ENCODE results near the gene HAUS3.

HAUS3 gene, protein sequence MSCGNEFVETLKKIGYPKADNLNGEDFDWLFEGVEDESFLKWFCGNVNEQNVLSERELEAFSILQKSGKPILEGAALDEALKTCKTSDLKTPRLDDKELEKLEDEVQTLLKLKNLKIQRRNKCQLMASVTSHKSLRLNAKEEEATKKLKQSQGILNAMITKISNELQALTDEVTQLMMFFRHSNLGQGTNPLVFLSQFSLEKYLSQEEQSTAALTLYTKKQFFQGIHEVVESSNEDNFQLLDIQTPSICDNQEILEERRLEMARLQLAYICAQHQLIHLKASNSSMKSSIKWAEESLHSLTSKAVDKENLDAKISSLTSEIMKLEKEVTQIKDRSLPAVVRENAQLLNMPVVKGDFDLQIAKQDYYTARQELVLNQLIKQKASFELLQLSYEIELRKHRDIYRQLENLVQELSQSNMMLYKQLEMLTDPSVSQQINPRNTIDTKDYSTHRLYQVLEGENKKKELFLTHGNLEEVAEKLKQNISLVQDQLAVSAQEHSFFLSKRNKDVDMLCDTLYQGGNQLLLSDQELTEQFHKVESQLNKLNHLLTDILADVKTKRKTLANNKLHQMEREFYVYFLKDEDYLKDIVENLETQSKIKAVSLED

DNA sequence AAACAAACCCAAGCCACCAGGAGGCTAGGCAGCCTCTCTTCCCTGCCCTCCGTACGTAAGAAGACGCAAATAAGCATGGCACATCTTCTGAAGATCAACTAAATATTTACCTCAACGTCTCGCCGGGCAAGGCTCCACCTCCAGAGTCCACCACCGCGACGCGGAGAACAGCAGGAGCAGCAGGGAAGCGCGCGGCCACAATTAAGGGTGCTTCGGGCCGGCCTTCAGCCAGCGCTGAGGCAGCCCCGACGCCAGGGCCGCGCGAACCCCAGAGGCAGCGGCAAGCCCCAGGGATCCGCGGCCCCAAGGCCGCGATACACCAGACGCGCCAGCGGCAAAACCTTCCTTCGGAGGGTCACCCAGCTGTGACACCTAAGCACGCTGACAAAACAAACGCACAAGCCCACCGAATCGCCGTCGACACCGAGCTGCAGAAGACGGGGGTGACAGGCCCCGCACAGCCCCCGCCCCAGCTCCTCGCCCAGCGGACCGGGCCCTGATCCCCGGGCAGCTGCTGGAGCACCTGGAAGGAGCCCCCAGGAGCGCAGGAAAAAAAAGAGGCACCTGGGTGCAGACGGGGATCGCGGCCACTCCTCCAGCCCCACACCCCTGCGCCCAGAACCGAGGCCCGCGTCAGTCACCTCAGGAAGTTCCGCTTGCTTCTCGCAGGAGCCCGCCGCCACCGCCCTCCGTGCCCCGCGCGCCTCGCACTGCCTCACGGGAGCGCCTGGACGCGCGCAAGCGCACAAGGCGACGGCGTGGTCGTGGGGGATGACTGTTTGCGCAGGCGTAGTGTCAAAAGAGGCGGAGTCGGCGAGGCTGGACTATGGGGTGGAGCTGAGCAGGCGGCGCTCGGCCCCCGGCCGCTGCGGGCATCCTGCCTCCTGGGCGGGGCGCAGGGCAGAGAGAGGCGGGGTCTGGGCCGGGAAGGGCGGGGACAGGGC is at the start of gene HAUS3, which contains the start of gene POLN:
HAUS3 (minus strand) TSS at position 712 of the 944 bp plus-strand sequence. CDS start 1,175 bp downstream, outside the sequence.
POLN (minus strand) TSS at position 712 of the 944 bp plus-strand sequence. CDS start 12,890 bp downstream, outside the sequence.
- DNase-seq = peak; percentile 96 to 99 (median 99)

DNA sequence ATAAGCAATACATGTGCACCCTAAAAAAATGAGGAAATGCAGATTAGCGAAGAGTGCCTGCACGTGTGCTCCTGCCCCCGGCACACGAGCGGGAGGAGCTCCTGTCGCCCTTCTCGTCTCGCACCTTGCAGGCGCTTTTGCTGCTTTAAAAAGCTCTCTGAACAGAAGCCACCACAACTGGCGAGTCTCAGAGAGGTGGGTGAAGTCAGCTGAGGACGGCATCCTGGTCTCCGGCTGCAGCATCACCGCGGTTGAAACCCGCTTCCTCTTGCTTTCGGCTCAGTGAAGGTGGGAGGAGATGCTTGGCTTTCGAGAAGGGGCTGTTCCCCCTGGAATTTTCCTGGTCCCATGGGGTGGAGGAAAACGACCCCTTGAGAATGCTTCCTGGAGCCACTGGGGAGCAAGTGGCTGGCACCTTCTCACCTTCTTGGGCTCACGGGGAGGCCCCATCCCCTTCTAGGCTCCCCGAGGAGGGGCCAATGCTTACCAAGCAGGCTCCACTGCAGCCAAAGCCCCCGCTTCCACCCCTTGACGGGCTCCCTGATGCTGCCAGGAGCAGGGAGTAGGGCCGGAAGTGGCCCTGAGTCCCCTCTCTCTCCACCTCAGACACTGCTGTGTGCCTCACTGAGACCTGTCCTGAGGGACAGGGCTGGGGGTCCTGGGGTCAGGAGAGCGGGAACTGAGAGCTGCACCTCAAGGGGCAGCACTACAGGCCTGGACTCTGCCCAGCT is 49.2 kb upstream of the HAUS3 start:
- no peak for DNase-seq

- DNase-seq = peak in 2 of 3 experiments; percentile 19 to 20
These were observed 48.6 kb upstream of the HAUS3 start for GRCh38 chr4:2290488-2290887.

- DNase-seq = no peak
These were observed 48.0 kb upstream of the HAUS3 start for GRCh38 chr4:2289955-2290333.

- DNase-seq = peak in 1 of 3 experiments; percentile 20
These were observed 47.5 kb upstream of the HAUS3 start for GRCh38 chr4:2289311-2289954.

GRCh38 chr4:2288051-2288541 is 46.2 kb upstream of the HAUS3 start:
- no peak for DNase-seq

DNA sequence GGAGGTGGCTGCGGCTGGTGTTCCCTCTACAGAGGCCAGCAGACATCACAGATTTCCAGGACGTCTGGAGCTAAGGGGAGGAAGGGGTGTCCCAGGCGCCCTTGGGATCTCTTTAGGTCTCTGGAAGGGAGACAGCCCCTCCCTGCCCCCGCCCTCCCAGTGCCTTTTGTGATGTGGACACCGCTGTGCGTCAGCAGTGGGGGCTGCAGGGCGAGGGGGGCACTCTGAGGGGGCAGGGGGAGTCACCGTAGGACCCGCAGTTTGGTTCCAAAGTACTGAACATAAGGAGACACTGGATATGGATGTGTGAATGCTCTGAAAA is 45.6 kb upstream of the HAUS3 start:
- DNase-seq = no peak

DNA sequence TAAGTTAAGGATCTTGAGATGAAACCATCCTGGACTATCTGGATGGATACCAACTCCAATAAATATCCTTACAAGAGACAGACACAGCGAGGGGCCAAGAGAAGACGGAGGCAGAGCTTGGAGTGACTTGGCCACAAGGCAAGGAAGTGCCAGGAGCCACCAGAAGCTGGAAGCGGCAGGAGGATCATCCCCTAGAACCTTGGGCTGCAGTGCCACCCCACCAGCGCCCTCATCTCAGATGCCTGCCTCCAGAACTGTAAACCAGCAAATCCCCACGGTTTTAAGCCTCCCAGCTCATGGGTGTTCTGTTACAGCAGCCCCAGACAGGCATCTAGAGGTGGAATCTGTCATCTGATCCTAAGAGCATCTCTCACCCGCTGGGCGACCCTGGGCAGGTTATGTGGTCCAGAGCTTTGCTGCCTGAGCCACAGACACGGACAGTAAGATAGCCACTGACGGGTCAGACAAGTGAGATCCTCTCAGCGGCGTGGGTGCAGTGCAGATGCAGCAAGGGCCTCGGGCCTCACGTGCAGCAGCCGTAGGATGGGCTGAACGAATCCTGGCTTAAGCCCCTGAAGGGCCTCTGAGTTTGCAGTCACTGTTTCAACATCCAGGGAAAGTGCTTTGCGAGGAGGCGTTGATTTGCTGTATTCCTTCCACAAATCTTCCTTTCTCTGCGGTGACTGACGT is 45.1 kb upstream of the HAUS3 start:
- peak in 2 of 3 experiments; percentile 22 to 44 for DNase-seq

DNA sequence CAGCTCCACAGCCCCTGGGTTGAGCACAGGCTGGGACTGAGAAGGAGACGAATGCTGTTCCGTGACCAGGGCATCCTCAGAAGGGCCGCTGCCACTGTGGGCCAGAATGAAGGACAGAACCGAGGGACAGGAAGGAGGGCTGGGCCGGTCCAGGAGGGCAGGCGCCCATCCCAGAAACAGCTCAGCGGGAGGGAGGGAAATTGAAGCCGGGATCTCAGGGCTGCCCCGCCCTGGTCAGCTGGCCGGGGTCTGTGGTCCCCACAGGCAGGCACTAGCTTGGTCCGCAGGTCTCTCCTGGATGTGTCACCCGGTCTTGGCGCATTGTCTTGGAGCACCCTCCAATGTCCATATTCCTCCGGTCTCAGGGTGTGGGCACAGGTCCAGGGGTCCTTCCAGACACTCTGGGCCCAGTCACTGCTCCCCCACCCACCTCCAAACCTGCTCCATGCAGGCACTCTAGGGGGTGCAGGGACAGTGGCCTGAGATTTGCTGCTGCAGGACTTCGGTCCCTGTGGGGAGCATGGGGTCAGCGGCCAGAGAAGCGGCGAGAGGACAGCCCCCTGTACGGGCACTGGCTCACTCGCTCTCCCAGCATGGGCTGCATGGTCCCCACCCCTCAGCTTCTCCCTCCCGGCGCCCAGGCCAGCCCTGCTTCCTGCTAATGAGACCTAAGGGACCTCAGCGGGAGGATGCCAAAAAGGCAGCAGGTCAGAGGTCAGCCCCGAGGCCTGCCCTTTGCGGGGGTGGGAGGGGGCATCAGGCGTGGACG is 43.9 kb upstream of the HAUS3 start:
- DNase-seq = no peak

DNA sequence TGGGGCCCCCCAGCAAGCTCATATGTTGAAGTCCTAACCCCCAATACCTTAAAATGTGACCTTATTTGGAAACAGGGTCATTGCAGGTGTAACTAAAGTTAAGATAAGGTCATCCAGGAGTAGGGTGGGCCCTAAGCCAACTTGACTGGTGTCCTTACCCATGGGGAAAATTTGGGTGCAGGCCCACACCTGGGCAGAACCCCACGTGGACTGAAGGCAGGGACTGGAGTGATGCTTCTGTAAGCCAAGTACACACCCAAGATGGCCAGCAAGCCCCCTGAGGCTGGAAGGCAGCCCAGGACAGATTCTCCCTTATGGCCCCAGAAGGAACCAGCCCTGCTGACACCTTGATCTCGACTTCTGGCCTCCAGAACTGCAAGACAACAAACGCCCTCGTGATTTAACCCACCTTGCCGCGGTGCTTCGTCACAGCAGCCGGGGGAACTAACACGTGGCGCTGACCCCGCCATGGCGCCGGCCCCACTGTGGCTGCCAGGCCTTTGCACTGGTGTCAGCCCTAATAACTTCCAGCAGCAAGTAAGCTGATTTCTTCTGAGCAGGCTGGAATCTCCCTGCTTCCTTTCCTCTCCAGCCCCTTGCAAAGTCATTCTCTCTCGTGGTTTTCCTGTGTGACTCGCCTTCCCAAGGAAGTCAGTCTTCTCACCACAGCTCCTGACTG is 43.2 kb upstream of the HAUS3 start:
- no peak for DNase-seq

GRCh38 chr4:2284161-2284933 is 42.4 kb upstream of the HAUS3 start:
- DNase-seq = no peak

- DNase-seq = no peak
These were observed 41.3 kb upstream of the HAUS3 start for GRCh38 chr4:2283199-2283711.

DNA sequence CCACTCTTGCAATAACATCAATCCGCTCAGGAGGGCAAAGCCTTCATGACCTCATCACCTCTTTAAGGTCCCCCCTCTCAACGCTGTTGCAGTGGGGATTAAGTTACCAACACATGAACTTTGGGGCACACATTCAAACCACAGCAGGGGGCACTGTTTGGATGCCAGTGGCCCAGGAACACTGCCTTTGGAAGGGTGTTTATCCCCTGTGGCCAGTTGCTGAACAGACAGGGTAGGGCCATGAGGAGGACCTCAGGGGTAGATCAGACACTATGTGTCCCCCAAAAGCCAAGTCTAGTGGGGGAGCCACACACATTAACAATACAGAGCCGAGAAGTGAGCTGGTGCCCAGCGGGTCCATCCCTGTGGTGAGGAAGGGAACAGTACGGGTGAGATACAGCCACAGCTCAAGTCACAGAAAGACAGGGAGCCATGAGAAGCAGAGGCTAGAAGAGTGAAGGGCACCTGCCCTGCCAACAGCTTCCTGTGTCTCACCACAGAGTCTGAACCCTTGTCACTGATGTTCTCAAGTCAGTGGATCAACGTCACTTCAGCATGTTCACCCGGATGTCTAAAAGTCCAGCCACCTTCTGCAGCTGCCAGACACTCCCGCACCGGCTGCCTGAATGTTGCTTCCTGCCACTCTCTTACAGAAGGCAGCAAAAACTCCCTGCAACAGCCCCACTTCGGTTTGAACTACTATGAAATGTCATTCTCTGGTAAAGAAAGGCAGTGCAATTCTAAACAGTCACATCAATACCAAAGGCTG is 39.8 kb upstream of the HAUS3 start:
- no peak for DNase-seq

- DNase-seq = peak in 2 of 3 experiments; percentile 22 to 51
These were observed 38.8 kb upstream of the HAUS3 start for GRCh38 chr4:2280531-2281300.

GRCh38 chr4:2277956-2278355 is 36.0 kb upstream of the HAUS3 start:
- DNase-seq = no peak

DNA sequence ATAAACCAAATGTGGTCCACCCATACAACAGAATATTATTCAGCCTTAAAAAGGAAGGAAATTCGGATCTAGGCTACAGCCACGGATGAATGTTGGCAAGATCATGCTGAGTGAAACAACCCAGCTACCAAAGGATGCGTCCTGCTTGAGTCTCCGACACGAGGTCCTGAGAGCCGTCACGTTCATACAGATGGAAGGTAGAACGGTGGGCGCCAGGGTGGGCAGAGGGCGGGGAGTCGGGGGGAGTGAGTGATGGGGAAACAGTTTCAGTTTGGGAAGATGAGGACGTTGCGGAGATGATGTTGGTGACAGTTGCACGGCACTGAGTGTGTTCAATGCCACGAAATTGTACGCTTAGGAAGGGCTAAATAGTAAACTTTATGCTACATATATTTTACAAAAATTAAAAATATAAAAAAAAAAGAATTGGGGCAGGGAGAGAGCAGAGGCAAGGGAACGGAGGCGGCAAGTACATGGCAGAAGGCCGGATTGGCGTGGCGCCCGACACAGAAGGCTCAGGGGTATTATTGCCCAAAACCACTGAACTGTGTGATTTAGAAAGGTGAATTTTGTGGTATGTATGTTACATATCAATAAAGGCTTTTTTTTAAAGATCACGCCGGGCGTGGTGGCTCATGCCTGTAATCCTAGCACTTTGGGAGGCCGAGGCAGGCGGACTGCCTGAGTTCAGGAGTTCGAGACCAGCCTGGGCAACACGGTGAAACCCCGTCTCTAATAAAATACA is 34.8 kb upstream of the HAUS3 start:
- no peak for DNase-seq

All from NCI-H1417 (cell line).